AG08395 (cell line): Measurements from ENCODE around the gene MRPL43.
"Not testable (repeated sequence)": the region's sequence is repeated elsewhere in the genome, so short reads cannot be mapped to it uniquely, and the experiment has no call there.

Experiments
- DNase-seq: peaks from one replicate; pipeline ENCODE4 v3.0.0; 2012; ENCODE audit warnings: mixed read lengths, low spot score

The MRPL43 gene

DNA sequence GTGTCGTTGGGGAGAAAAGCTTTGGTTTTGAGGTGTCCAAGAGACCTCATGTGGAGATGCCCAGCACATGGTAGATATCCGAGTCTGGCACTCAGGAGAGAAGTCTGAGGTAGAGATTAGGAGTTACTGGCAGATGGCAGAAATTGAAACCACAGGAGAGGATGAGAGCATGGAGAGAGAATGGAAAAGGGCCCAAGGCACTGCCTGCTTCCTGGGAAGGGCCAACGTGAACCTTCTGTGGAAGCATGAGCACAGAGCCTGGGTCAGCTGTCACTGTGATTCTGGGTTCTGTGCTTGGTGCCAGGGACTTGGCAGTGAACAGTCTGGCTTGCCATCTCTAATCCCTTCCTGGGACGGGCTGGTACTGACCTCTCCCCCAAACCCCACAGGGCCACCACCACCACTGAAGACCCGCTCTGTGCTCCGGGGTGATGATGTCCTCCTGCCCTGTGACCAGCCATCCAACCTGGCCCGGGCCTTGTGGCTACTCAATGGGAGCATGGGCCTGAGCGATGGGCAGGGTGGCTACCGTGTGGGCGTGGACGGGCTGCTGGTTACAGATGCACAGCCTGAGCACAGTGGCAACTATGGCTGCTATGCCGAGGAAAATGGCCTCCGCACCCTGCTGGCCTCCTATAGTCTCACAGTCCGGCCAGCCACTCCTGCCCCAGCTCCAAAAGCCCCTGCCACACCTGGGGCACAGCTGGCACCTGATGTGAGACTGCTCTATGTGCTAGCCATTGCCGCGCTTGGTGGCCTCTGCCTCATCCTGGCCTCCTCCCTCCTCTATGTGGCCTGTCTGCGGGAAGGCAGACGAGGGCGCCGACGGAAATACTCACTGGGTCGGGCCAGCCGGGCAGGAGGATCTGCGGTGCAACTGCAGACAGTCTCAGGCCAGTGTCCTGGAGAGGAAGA lies 4.1 kb downstream of the MRPL43 start:
- no peak for DNase-seq

DNA sequence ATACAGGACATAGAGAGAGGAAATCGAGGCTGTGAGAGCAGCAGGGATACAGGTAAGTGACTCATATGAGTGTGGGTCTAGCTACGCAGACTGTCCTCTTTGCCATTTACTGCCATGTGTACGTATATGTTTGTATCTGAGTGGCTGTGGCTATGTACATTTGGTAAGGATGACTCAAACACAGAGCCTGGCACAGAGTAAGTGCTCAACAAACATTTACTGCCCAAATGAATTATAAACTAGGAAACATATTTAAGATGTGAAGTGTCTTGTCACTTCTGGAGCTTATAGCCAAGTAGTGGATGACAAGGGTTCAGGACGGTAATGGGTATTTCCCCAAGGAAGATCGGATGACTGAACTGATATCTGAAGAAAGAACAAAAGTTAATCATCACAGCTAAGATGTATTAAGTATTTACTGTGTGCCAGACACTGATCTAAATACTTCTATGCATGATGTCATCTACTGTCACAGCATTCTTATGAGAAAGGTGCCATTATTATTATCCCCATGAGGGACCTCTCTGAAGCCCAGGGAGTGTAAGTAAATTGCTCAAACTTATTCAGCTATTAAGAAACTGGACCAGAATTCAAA lies 6.0 kb downstream of the MRPL43 start:
- DNase-seq: no peak

DNA sequence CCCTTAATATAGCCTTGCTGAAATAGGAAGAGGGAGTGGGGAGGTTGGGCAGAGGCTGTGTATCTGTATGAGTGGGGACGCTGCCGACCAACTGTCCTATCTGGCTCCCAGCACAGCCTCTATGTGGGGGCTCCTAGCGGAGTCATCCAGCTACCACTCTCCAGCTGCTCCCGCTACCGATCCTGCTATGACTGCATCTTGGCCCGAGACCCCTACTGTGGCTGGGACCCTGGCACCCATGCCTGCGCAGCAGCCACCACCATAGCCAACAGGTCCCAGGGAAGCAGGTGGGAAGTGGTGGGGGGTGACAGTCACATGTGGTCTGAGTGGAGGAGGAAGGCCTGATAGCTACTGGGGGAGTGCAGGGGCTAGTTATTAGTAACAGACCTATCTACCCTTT lies 6.6 kb downstream of the MRPL43 start:
- no peak for DNase-seq

DNA sequence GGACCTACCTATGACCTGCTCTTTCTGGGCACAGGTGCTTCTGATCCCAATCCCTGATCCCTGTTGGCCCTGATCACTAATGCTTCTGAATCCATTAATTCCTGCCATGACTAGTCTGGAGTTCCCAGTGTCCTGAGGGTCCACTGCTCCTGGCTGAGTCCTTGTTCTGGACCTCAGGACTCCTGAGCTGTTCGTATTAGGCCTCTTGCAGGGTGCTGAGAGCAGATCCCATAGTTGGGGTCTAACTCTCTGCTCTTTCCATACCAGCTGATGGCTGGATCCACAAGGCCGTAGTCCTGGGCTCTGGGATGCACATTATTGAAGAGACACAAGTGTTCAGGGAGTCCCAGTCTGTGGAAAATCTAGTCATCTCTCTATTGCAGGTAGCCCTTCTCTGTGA lies 7.0 kb downstream of the MRPL43 start:
- no peak for DNase-seq

DNA sequence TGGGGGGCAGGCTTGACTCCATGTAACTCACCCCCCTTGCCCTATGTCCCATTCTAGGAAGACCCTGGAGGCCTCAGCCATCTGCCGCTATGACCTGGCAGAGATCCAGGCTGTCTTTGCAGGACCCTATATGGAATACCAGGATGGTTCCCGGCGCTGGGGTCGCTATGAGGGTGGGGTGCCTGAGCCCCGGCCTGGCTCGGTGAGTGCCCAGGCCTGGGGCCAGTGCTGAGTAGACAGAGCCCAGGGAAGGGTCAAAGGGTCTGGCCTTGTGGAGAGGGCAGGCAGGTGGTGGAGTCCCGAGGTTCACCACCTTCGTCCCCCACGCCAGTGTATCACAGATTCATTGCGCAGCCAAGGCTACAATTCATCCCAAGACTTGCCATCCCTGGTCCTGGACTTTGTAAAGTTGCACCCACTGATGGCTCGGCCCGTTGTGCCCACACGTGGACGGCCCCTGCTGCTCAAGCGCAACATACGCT lies 7.5 kb downstream of the MRPL43 start:
- DNase-seq: no peak

DNA sequence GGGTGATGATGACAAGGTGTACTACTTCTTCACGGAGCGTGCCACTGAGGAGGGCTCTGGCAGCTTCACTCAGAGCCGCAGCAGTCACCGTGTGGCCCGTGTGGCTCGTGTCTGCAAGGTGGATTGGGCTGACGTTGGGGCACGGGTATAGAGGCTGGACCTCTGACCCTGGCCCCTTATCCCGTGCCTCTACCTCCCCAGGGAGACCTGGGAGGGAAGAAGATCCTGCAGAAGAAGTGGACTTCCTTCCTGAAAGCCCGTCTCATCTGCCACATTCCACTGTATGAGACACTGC lies 8.4 kb downstream of the MRPL43 start:
- no peak for DNase-seq

DNA sequence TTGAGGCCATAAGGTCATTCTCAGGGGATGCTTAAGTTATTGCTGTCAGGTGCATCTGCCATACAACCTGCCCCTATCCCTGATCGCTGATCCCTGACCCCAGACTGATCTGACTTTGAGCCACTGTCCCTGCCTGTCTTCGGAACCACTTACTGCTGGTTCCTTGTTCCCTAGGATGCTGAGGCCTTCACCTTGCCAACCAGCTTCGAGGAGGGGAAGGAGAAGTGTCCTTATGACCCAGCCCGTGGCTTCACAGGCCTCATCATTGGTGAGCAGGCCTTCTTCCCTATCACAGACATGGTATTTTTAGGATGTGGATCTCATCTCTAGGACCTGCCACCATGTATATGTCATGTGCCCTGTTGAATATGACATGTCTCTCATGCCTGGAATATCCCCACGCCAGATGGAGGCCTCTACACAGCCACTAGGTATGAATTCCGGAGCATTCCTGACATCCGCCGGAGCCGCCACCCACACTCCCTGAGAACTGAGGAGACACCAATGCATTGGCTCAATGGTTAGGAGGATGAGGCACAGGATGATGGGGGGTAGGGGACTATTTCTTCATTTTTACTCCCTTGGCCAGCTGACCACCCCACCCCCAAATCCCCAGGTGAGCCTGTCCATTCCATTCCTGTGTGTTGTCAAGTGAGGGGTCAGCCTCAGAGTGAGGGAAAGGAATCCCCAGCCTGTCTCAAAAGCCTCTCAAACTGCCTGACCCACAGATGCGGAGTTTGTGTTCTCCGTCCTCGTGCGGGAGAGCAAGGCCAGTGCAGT lies 9.0 kb downstream of the MRPL43 start:
- no peak for DNase-seq

DNA sequence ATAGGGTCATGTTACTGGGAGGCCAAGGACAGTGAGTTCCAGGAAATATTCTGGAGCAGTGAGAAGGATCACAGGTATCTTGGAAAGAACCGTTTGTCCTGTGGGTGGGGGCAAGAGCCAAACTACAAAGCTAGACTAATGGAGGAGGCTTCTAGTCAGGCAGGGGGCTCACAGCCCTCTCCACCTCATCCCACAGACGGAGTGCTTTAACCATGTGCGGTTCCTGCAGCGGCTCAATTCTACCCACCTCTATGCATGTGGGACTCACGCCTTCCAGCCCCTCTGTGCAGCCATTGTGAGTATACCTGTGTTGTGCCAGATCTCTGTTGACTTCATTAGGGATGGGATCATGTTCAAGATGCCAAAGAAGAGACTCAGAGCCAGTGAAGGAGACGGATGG lies 9.9 kb downstream of the MRPL43 start:
- no peak for DNase-seq

DNA sequence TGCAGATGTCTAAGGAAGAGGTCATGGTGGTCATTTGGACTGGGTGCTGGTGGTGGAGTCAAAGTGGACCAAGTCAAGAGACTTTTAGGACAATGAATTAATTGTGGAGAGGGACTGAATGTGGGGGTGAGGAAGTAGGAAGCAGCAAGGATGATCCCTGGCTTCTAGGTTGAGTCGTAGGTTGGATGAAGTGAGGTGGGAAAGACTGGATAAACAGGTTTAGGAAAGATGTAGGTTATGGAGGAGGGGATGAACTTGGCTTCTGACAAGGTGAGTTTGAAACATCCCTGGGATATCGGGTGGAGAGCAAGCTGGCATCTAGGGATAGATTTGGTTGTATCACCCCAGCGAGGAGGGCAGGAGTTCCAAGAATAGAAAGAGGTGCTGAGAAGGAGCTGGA lies 10.4 kb downstream of the MRPL43 start:
- DNase-seq: no peak

DNA sequence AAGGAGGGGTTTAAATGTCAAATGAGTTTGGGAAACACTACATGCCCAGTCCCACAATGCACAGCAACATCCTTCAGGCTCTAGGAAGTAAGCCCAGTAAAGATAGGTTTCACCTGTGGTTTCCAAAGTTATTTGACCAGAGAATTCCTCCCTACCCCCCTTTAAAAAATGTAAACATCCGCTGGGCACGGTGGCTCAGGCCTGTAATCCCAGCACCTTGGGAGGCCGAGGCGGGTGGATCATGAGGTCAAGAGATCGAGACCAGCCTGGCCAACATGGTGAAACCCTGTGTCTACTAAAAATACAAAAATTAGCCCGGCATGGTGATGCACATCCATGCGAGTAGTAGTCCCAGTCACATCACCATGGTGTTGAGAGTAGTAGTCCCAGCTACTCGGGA lies 11.9 kb downstream of the MRPL43 start:
- DNase-seq: not testable (repeated sequence)

DNA sequence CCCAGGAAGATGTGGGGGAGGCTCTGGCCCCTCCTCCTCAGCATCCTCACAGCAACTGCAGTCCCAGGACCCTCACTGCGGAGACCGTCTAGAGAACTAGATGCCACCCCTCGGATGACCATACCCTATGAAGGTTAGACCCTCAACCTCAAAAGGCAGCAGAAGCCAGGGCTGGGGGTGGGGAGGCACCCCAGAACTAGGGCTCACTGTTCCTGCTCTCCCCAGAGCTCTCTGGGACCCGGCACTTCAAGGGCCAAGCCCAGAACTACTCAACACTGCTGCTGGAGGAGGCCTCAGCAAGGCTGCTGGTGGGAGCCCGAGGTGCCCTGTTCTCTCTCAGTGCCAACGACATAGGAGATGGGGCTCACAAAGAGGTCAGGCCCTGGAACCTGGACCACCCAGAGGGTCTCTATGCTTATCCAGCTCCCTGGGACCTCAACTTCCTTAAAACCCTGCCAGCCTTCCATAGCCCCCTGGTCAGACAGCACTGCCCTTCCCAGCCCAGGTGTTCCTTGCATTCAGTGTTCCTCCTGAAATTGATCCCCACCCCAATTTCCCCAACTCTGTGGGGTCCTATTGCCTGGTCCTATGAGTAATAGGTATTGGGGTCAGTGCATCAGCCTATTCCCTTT lies 14.3 kb downstream of the MRPL43 start:
- no peak for DNase-seq

DNA sequence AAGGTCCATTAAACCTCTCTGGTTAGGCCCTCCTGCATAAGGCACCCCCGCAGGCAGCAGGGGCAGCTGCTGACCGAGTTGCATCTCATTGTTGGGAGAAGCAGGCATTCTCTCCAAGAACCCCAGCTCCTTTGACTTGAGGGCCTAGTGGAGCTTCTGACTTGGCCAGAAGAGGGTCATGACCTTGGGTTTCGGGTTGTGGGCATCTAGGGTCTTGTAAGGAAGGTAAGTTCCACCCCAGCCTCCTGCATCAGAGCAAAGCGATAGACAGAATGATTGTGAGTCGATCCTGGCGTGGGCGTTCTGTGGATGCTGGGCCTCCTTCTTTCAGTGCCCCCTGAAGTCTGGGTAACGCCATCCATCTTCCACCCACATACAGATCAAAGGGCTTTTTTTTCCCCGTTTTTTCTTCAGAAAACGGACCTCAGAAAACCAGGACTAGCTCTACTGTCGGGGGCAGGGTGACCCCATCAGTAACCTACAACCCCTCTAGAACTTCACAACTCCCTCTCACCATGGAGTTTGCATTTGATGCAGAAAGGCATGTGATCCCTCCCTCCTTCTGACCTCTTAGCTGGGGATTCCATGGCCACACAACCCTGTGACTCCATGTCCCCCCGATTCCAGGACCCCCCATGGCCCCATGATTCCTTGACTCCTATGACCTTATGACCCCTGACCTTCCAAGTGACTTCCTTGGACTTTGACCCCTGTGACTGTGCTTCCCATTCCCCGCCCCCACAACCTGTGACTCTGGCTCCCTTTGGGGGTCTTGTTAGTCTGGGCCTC lies 15.0 kb downstream of the MRPL43 start:
- DNase-seq: no peak

DNA sequence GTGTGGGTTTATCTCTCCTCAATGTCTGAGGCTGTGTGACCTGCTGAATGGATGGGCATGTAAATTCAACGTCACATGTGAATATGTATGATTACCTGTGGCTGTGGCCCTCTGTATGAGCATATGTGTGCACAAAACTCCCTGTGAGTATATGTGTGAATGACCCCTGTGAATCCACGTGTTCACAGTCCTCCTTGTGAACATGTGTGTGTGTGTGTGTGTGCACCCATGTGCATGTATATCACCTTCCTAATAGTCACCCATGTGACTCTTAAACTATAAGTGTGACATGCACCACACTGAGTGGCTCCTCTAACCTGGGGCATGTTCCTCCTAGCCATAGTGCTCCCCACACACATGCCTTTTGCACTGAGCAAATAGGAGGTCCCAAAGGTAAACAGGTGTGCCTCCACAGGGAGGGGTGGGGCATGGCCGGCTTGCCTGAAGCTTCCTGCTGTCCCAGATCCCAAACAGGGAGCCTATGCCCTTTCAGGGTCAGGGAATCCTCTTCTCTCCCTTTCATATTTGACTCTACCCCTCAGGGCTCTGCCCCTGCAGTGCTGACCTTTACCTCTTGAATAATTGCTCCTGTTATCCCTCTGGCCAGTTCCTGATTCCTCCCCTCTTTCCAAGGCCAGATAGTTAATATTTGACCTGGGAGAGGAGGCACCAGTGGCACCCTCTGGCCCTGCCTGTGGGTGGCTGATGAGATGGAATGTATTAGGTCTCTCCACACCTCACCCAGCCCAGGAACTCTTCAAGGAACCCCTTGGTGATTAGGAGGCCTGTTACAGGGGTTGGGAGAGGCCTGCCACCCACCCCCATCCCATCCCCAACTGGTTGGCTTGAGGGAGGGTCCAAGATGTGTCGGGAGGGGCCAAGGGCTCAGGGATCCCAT lies 16.1 kb downstream of the MRPL43 start:
- no peak for DNase-seq

DNA sequence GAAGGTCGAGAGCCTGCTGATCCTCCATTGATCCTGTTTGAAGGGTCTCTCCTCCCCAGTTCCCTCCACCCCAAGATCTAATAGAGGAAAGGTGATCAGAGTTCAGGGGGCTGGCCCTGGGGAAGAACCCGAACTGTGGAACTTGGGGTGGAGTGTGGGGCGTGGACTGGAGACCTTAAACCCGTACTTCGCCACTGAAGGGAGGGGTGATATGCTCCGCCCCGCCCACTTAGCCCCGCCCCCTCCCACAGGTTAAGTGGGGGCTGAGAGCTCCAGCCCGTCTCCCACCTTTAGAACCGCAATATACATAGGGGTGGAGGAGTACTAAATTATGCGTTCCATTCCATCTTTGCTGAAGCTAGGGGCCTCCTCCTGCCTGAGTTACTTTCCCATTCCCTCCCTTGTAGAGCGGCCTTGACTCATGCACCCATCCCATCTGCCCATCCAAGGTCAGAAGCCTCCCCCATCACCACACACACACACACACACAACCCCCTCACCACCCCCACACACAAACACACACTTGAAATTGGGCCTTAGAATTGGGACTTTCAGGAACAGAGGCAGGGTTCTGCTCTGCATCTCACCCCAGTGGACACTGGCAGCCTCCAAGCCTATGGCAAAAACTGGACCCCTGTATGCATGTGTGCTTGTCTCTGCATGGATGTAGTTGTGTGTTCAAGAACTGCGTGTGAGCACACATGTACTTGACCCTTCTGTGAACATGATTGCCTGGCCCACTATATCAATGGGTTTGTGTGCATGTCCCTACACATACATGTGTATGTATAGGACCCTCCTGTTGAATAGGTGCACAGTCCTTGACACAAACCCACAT lies 17.0 kb downstream of the MRPL43 start:
- no peak for DNase-seq

DNA sequence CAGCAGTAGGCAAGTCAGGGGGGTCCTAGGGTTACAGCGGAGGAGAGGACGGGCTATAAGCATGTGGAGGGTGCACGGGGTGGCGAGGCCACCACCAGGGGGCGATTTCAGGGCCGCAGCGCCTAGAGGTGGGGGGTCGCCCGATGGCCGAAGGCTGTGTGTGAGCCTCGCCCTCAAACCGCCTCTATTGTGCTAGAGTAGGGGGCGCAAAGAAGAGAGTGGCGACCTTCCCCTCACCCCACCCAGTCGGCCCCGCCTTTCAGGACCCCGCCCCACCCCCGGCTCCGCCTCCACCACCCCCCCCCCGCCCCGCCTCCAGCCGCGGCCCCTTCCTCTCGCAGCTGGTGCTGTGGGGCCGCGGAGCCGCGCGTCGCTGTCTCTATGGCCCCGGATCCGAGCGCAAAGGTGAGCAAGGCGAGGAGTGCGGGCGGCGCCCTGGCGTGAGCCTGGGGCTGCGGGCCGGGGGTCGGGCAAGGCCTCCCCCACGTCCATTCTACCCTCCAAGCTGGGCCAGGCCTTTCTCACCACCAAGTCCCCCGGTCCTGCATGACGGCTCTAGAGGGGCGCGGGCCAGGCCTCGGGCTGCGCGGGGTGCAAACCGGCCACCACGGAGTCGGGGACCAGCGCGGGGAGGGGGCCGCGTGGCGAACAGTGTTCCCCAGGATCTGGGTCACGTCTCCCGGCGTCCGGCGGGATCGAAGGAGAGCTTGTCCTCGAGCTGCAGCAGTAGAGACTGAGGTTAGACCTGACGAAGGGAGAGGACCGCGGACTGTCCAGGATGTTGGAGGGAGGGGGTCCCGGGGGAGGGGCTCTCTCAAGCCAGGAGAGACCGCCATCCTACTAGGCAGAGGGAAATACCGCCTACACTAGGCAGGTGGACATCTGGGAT lies 17.9 kb downstream of the MRPL43 start, which contains the start of gene SEMA4G:
SEMA4G (plus strand) TSS at position 318 of the 889 bp plus-strand sequence. CDS start 3,409 bp downstream, outside the sequence.
- peak; percentile 60 for DNase-seq

DNA sequence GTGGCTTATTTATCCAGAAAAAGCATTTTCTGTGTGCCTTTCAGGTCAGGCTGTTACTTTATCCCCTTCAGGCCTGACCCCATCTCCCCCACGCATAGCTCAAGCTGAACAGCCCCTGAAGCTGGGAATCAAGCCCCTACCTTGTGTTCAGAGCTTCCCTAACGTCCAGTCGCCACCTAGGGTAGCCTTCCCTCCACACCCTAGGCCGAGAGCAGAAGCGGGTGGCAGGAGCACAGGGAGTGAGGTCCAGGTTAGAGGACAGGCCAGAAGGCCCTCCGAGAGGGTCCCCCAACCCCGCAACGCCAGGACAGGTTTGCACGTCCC lies 18.5 kb downstream of the MRPL43 start:
- DNase-seq: no peak

DNA sequence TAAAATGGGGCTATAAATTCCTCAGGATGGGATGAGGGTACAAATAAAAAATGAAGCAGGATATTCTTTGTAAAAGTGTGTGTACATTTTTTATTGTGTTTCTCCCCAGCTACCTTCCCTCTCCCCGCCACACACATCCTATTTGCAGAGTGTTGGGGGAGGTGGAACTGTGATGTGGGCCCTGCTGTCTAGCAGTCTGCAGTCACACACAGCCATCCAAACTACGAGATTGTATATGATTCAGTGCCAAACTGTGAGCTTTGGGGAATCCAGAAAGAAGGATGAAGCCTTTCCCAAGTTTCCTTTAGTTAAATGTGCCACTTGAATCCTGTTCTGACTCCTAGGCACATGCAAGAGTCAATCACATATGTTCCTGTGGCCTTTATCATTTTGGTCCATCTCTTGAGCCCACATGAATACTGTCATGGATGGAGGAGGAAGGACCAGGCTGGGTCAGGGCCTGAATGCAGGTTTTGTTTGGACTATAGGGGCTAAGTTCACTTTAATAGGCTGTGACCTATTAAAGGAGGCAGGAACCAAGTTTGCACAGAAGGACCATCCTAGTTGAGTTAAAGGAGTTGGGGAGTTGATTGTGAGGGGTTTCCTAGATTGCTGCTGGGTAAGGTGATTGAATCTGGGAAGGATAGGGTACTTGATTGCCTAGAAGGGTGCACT lies 19.1 kb downstream of the MRPL43 start:
- no peak for DNase-seq

DNA sequence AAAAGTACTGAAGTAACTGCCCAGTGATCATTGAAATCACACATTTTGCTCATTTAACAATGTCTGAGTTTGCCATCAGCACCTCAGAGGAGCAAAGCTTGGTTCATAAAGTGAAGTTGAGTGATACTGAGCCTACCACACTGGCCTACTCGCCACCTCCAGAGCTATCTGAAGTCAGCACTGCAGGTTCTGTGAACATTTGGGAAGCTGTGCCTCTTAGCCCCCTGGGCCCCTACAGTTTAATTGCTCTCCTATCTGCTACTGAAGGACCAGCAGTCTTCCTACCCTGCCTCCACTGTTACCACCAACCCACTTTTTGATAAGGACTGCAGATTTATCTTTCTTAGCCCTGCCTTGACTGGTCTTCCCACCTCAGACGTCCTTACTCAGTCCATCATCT lies 20.0 kb downstream of the MRPL43 start:
- DNase-seq: no peak
